ENCODE results near the gene AEBP1.

AEBP1 gene

GRCh38 chr7:44144968-44145478 is 40.9 kb downstream of the AEBP1 start:
- DNase-seq = no peak

GRCh38 chr7:44145479-44145968 is 41.4 kb downstream of the AEBP1 start:
- DNase-seq = no peak

- peak; percentile 73 for DNase-seq
These were observed 42.1 kb downstream of the AEBP1 start for GRCh38 chr7:44145969-44146911.

GRCh38 chr7:44147026-44147991 is 43.2 kb downstream of the AEBP1 start:
- no peak for DNase-seq

GRCh38 chr7:44148166-44148565 is 44.0 kb downstream of the AEBP1 start:
- no peak for DNase-seq

- DNase-seq = no peak
These were observed 44.9 kb downstream of the AEBP1 start for GRCh38 chr7:44148961-44149536.

- no peak for DNase-seq
These were observed 45.7 kb downstream of the AEBP1 start for GRCh38 chr7:44149571-44150465.

GRCh38 chr7:44150466-44150832 is 46.3 kb downstream of the AEBP1 start:
- DNase-seq = no peak

- DNase-seq = no peak
These were observed 47.1 kb downstream of the AEBP1 start for GRCh38 chr7:44150966-44151941.

GRCh38 chr7:44151956-44152355 is 47.8 kb downstream of the AEBP1 start:
- DNase-seq = peak; percentile 34

GRCh38 chr7:44152971-44153947 is 49.1 kb downstream of the AEBP1 start:
- peak; percentile 5 for DNase-seq

- DNase-seq = no peak
These were observed 49.8 kb downstream of the AEBP1 start for GRCh38 chr7:44153948-44154335.

- no peak for DNase-seq
These were observed 50.6 kb downstream of the AEBP1 start for GRCh38 chr7:44154703-44155102.

GRCh38 chr7:44155191-44156185 is 51.3 kb downstream of the AEBP1 start:
- DNase-seq = no peak

GRCh38 chr7:44156453-44157010 is 52.4 kb downstream of the AEBP1 start:
- DNase-seq = no peak

- DNase-seq = no peak
These were observed 53.3 kb downstream of the AEBP1 start for GRCh38 chr7:44157116-44158080.

All from right forelimb (tissue), 1 donor.